ENCODE data around the gene SLC4A2.
"Not testable (repeated sequence)": the region's sequence is repeated elsewhere in the genome, so short reads cannot be mapped to it uniquely, and the experiment has no call there.

Gene SLC4A2

GRCh38 chr7:151038951-151039849, 20.2 kb upstream of the SLC4A2 start:
- peak; percentile 88 to 96 for DNase-seq (ENCODE audit: low read depth in 2 of 2)
- TF ChIP-seq, protein P1, sequence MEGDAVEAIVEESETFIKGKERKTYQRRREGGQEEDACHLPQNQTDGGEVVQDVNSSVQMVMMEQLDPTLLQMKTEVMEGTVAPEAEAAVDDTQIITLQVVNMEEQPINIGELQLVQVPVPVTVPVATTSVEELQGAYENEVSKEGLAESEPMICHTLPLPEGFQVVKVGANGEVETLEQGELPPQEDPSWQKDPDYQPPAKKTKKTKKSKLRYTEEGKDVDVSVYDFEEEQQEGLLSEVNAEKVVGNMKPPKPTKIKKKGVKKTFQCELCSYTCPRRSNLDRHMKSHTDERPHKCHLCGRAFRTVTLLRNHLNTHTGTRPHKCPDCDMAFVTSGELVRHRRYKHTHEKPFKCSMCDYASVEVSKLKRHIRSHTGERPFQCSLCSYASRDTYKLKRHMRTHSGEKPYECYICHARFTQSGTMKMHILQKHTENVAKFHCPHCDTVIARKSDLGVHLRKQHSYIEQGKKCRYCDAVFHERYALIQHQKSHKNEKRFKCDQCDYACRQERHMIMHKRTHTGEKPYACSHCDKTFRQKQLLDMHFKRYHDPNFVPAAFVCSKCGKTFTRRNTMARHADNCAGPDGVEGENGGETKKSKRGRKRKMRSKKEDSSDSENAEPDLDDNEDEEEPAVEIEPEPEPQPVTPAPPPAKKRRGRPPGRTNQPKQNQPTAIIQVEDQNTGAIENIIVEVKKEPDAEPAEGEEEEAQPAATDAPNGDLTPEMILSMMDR (IDR thresholded peaks at IDR 0.05; ENCODE audit: low read depth, low read length) = no peak
- no peak overlapping the region for H3K4me3 ChIP-seq (replicated peaks in 1 of 2; ENCODE audit: low read depth in 2 of 2, low read length in 2 of 2)

- DNase-seq (ENCODE audit: low read depth in 2 of 2) = no peak
- H3K4me3 ChIP-seq (replicated peaks in 1 of 2; ENCODE audit: low read depth in 2 of 2, low read length in 2 of 2) = no peak overlapping the region
- TF ChIP-seq, protein P1 (IDR thresholded peaks at IDR 0.05; ENCODE audit: low read depth, low read length) = no peak
Measured at GRCh38 chr7:151039850-151040548, 19.4 kb upstream of the SLC4A2 start.

GRCh38 chr7:151040616-151041375, 18.6 kb upstream of the SLC4A2 start:
- H3K4me3 ChIP-seq (replicated peaks in 1 of 2; ENCODE audit: low read depth in 2 of 2, low read length in 2 of 2) = no peak overlapping the region
- TF ChIP-seq, protein P1 (IDR thresholded peaks at IDR 0.05; ENCODE audit: low read depth, low read length) = no peak
- DNase-seq (ENCODE audit: low read depth in 2 of 2) = no peak

GRCh38 chr7:151043449-151043848, 15.9 kb upstream of the SLC4A2 start:
- DNase-seq (ENCODE audit: low read depth in 2 of 2); H3K4me3 ChIP-seq (replicated peaks in 1 of 2; ENCODE audit: low read depth in 2 of 2, low read length in 2 of 2): not testable (repeated sequence)

GRCh38 chr7:151043959-151044358, 15.4 kb upstream of the SLC4A2 start:
- TF ChIP-seq, protein P1 (IDR thresholded peaks at IDR 0.05; ENCODE audit: low read depth, low read length) = no peak
- no peak overlapping the region for H3K4me3 ChIP-seq (replicated peaks in 1 of 2; ENCODE audit: low read depth in 2 of 2, low read length in 2 of 2)
- DNase-seq (ENCODE audit: low read depth in 2 of 2) = no peak

DNA sequence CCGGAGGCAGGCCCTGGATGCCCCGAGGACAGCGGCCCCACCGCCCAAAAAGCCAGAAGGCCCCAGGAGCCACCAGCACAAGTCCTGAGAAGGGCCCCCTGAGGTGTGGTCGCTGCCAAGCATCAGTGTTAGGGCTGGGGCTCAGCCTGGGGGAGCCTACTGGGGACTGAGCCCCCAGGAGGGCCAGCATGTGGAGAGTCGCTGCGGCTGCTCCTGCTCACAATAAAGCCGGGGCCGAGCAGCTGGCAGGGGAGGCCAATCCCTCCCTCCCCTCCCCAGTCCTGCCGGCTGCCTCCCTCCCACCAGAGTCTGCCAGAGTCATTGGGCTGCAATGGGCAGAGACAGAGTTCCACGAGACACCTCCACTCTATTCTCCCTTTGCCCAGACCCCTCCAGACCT, 14.1 kb upstream of the SLC4A2 start:
- TF ChIP-seq, protein P1 (IDR thresholded peaks at IDR 0.05; ENCODE audit: low read depth, low read length) = no peak
- no peak for DNase-seq (ENCODE audit: low read depth in 2 of 2)
- no peak overlapping the region for H3K4me3 ChIP-seq (replicated peaks in 1 of 2; ENCODE audit: low read depth in 2 of 2, low read length in 2 of 2)

- no peak for DNase-seq (ENCODE audit: low read depth in 2 of 2)
- TF ChIP-seq, protein P1 (IDR thresholded peaks at IDR 0.05; ENCODE audit: low read depth, low read length) = no peak
- no peak overlapping the region for H3K4me3 ChIP-seq (replicated peaks in 1 of 2; ENCODE audit: low read depth in 2 of 2, low read length in 2 of 2)
Measured at GRCh38 chr7:151045967-151046366, 13.4 kb upstream of the SLC4A2 start.
